Endothelial cell (in vitro differentiated cells): ENCODE results near the gene DNAH11. TPM values are rescaled to one million over a fixed set of nuclear protein-coding genes. Genes with fewer than 3 reads are reported as not detected.
"Not testable (repeated sequence)": the region's sequence is repeated elsewhere in the genome, so short reads cannot be mapped to it uniquely, and the experiment has no call there.

Experiments
- DNase-seq: peaks from one replicate; pipeline ENCODE4 v3.0.0; 2021; ENCODE audit warnings: low spot score
- H3K27ac Mint-ChIP-seq: one replicate; pipeline ENCODE4 v1.8.0; 2021; ENCODE audit warnings: mixed read lengths, inconsistent platforms; ENCODE audit not compliant: unreplicated experiment
- H3K27me3 Mint-ChIP-seq: one replicate; pipeline ENCODE4 v1.8.0; 2021; ENCODE audit warnings: mild to moderate bottlenecking, moderate library complexity, mixed read lengths, inconsistent platforms; ENCODE audit not compliant: unreplicated experiment
- H3K36me3 Mint-ChIP-seq: one replicate; pipeline ENCODE4 v1.8.0; 2021; ENCODE audit warnings: mild to moderate bottlenecking, low read depth, mixed read lengths, inconsistent platforms; ENCODE audit not compliant: unreplicated experiment
- H3K4me1 Mint-ChIP-seq: one replicate; pipeline ENCODE4 v1.8.0; 2021; ENCODE audit warnings: mild to moderate bottlenecking, mixed read lengths, inconsistent platforms; ENCODE audit not compliant: unreplicated experiment
- H3K4me3 Mint-ChIP-seq: one replicate; pipeline ENCODE4 v1.8.0; 2021; ENCODE audit warnings: mild to moderate bottlenecking, mixed read lengths, inconsistent platforms; ENCODE audit not compliant: unreplicated experiment
- H3K9me3 Mint-ChIP-seq: one replicate; pipeline ENCODE4 v1.8.0; 2021; ENCODE audit warnings: mixed read lengths, inconsistent platforms; ENCODE audit not compliant: unreplicated experiment
- total RNA-seq: library from RNA; stranded (reverse); fragmentation: NEBNext Ultra II Directional; extraction: Animal tissue kit (Norgen Biotek cat#: 25700); gene quantifications from one replicate; pipeline ENCODE4 v1.2.1, GENCODE V29; 2021; ENCODE audit not compliant: unreplicated experiment
- TF ChIP-seq, protein P1 (sequence below): fragments of 200-600 bp; sonication (generic); IDR thresholded peaks from one replicate; pipeline ENCODE4 v1.5.0; 2021; ENCODE audit warnings: antibody characterized with exemption; ENCODE audit not compliant: unreplicated experiment

The DNAH11 gene
- total RNA-seq, 1 donor from 2014 or later: 0.18 TPM

DNA sequence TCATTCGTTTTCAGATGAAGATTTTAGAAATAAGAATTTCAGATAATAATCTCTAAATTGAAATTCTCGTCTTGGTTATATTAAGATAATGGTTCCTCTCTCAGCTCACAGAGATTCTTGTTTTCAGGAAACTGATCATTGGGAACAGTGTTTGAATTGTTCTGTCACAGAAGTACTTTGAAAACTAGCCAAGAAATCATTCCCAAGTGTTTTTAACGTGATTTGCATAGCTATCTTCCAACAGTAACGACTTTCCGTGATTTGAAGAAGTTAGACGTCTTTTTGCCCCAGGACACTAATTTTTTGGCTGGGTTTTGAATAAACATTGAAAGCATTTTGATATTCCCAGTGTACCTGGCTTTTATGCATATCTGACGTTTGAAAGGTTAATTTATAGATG lies 286.9 kb downstream of the DNAH11 start:
- Mint-ChIP-seq H3K36me3 (no peaks in the 10 kb centered on the region), H3K9me3 (no peaks in the 10 kb centered on the region), H3K27ac (no peak overlapping the region), H3K27me3 (no peaks in the 10 kb centered on the region), H3K4me3 (no peak overlapping the region), H3K4me1 (no peaks in the 10 kb centered on the region)
- TF ChIP-seq, protein P1, sequence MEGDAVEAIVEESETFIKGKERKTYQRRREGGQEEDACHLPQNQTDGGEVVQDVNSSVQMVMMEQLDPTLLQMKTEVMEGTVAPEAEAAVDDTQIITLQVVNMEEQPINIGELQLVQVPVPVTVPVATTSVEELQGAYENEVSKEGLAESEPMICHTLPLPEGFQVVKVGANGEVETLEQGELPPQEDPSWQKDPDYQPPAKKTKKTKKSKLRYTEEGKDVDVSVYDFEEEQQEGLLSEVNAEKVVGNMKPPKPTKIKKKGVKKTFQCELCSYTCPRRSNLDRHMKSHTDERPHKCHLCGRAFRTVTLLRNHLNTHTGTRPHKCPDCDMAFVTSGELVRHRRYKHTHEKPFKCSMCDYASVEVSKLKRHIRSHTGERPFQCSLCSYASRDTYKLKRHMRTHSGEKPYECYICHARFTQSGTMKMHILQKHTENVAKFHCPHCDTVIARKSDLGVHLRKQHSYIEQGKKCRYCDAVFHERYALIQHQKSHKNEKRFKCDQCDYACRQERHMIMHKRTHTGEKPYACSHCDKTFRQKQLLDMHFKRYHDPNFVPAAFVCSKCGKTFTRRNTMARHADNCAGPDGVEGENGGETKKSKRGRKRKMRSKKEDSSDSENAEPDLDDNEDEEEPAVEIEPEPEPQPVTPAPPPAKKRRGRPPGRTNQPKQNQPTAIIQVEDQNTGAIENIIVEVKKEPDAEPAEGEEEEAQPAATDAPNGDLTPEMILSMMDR: no peak
- no peak for DNase-seq

GRCh38 chr7:21844742-21845141 lies 301.9 kb downstream of the DNAH11 start:
- Mint-ChIP-seq H3K27me3 (no peaks in the 10 kb centered on the region), H3K36me3 (no peaks in the 10 kb centered on the region)

DNA sequence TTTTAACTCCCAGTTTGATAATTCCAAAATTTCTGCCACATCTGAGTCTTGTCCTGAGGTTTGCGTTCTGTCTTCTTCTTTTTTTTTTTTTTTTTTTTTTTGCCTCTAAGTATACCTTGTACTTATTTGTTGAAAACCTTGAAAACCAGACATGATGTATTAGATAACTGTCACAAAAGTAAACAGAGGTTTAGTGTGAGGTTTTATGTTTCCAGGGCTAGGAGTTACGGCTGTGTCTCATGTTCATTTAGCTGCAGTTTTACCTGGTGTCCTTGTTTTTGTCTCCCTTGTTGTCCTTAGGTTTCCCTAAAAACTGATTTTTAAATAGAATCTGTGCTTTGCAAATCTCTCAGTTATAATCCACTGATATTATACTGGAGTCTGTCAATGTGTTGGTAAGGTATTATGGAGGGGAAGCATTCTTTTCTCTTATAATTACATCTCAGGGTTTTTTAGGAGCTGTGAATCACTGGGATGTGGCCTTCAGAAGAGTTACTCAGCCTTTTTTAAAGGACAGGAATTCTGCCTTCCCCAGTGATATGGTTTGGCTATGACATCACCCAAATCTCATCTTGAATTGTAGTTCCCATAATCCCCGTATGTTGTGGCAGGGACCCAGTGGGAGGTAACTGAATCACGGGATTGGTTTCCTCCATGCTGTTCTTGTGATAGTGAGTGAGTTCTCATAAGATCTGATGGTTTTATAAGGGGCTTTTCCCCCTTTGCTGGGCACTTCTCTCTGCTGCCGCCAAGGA lies 307.9 kb downstream of the DNAH11 start:
- H3K9me3 Mint-ChIP-seq: no peaks in the 10 kb centered on the region
- H3K4me3 Mint-ChIP-seq: no peak overlapping the region
- TF ChIP-seq, protein P1: no peak
- no peaks in the 10 kb centered on the region for H3K27me3 Mint-ChIP-seq
- DNase-seq: no peak
- H3K36me3 Mint-ChIP-seq: no peaks in the 10 kb centered on the region
- H3K27ac Mint-ChIP-seq: no peak overlapping the region
- peaks cover 5% of the 10 kb centered on the region for H3K4me1 Mint-ChIP-seq

More at GRCh38 chr7:21844742-21845141, 301.9 kb downstream of the DNAH11 start:
- H3K9me3 Mint-ChIP-seq: no peaks in the 10 kb centered on the region
- H3K27ac Mint-ChIP-seq: no peak overlapping the region
- no peaks in the 10 kb centered on the region for H3K4me1 Mint-ChIP-seq
- DNase-seq: no peak
- no peak overlapping the region for H3K4me3 Mint-ChIP-seq
- TF ChIP-seq, protein P1: no peak

- no peaks in the 10 kb centered on the region for H3K36me3 Mint-ChIP-seq
- DNase-seq: no peak
- H3K4me1 Mint-ChIP-seq: peaks cover 5% of the 10 kb centered on the region
- TF ChIP-seq, protein P1: no peak
- H3K4me3 Mint-ChIP-seq: no peak overlapping the region
- H3K27me3 Mint-ChIP-seq: no peaks in the 10 kb centered on the region
- H3K27ac Mint-ChIP-seq: no peak overlapping the region
- H3K9me3 Mint-ChIP-seq: no peaks in the 10 kb centered on the region
Observed at GRCh38 chr7:21851559-21851967, 308.7 kb downstream of the DNAH11 start.

- H3K4me1 Mint-ChIP-seq, H3K9me3 Mint-ChIP-seq, H3K4me3 Mint-ChIP-seq, H3K36me3 Mint-ChIP-seq, DNase-seq, H3K27me3 Mint-ChIP-seq, H3K27ac Mint-ChIP-seq: not testable (repeated sequence)
Observed at GRCh38 chr7:21865631-21866204, 322.9 kb downstream of the DNAH11 start.
